Keratinocyte (primary cell): ENCODE measurements around the gene MRPL49. TPM values are rescaled to one million over a fixed set of nuclear protein-coding genes. Genes with fewer than 3 reads are reported as not detected.

Experiments used
- DNase-seq: peaks from one replicate; pipeline ENCODE4 v3.0.0-alpha.2; 2011; ENCODE audit warnings: low read depth, missing footprints, low spot score
- FAIRE-seq: peaks from 2 replicates; lab custom pipeline; 2011; peaks lifted over from hg19 to GRCh38; lab: Jason Lieb, UNC
- H2AFZ ChIP-seq: 2 replicates; pipeline ENCODE4 v1.6.0; 2012; ENCODE audit warnings: low read length, control low read depth, inconsistent platforms; ENCODE audit not compliant: control insufficient read depth
- H3K27ac ChIP-seq: 2 replicates; pipeline ENCODE4 v1.5.1; 2011; ENCODE audit warnings: low read length; ENCODE audit not compliant: control insufficient read depth, insufficient read depth
- H3K27me3 ChIP-seq: 3 replicates; pipeline ENCODE4 v1.6.0; 2011; ENCODE audit warnings: low read length; ENCODE audit not compliant: control insufficient read depth, insufficient read depth; ENCODE audit errors: extremely low read depth
- H3K36me3 ChIP-seq, 2 experiments: 2 replicates in 1 of 2; 3 replicates in 1 of 2; pipeline ENCODE4 v1.5.1; 2011; ENCODE audit warnings: low read length in 2 of 2, mild to moderate bottlenecking in 1 of 2; ENCODE audit not compliant: control insufficient read depth in 2 of 2, insufficient read depth in 2 of 2; ENCODE audit errors: extremely low read depth in 1 of 2
- H3K4me1 ChIP-seq: 3 replicates; pipeline ENCODE4 v1.5.1; 2011; ENCODE audit warnings: low read length; ENCODE audit not compliant: control insufficient read depth, insufficient read depth; ENCODE audit errors: extremely low read depth
- H3K4me2 ChIP-seq: 3 replicates; pipeline ENCODE4 v1.6.0; 2011; ENCODE audit warnings: low read depth, low read length; ENCODE audit not compliant: control insufficient read depth, insufficient read depth; ENCODE audit errors: extremely low read depth
- H3K4me3 ChIP-seq, 3 experiments: fragments of 200-600 bp in 1 of 3; sonication (generic) in 1 of 3; 2 replicates in 2 of 3; 3 replicates in 1 of 3; pipeline ENCODE4 v1.5.1; 2011 to 2016; ENCODE audit warnings: low read length in 3 of 3, mild to moderate bottlenecking in 3 of 3, control low read depth in 2 of 3, inconsistent platforms in 1 of 3, low read depth in 1 of 3, mixed read lengths in 1 of 3, mixed run types in 1 of 3, moderate library complexity in 1 of 3; ENCODE audit not compliant: control insufficient read depth in 2 of 3, insufficient read depth in 2 of 3; ENCODE audit errors: extremely low read depth in 1 of 3
- H3K79me2 ChIP-seq: 2 replicates; pipeline ENCODE4 v1.6.0; 2012; ENCODE audit warnings: low read length; ENCODE audit not compliant: control insufficient read depth, insufficient read depth
- H3K9ac ChIP-seq: 3 replicates; pipeline ENCODE4 v1.6.0; 2011; ENCODE audit warnings: low read length; ENCODE audit not compliant: control insufficient read depth, insufficient read depth; ENCODE audit errors: extremely low read depth
- H3K9me1 ChIP-seq: 3 replicates; pipeline ENCODE4 v1.6.0; 2011; ENCODE audit warnings: low read length; ENCODE audit not compliant: control insufficient read depth, insufficient read depth; ENCODE audit errors: extremely low read depth
- H3K9me3 ChIP-seq: 2 replicates; pipeline ENCODE4 v1.5.1; 2012; ENCODE audit warnings: low read depth, low read length; ENCODE audit not compliant: control insufficient read depth
- H4K20me1 ChIP-seq: 3 replicates; pipeline ENCODE4 v1.6.0; 2011; ENCODE audit warnings: low read length; ENCODE audit not compliant: control insufficient read depth, insufficient read depth; ENCODE audit errors: extremely low read depth
- EZH2 ChIP-seq: IDR thresholded peaks from one replicate; pipeline ENCODE4 v1.6.1; 2012; ENCODE audit warnings: inconsistent platforms, mild to moderate bottlenecking, low read length, moderate library complexity
- dilution Hi-C: fragments of 300-500 bp; cut with MboI; formaldehyde crosslinking; loops from one replicate; pipeline ENCODE4 v1.7.0; 2020; ENCODE audit warnings: low sequenced_read_pairs; ENCODE audit not compliant: extremely low pct_ligation_motif_present
- polyA plus RNA-seq, 5 experiments: library from polyadenylated mRNA; depleted of rRNA in 3 of 5; stranded (reverse) in 3 of 5; stranded (forward) in 1 of 5; unstranded in 1 of 5; fragments of >200 nt; gene quantifications; 1 replicate in 1 of 5; 2 replicates in 3 of 5; 3 replicates in 1 of 5; pipeline versions ENCODE4 v1.2.1 to v1.2.3, GENCODE V29; 2011 to 2012; ENCODE audit warnings: missing spikeins in 2 of 5, low read depth in 1 of 5, low replicate concordance in 1 of 5
- TF ChIP-seq, protein P1 (sequence below), 3 experiments: IDR thresholded peaks in 1 of 3; conservative IDR thresholded peaks in 1 of 3; optimal IDR thresholded peaks in 1 of 3; 2 replicates in 2 of 3; 3 replicates in 1 of 3; pipeline versions ENCODE3 to v1.5.1; 2011; ENCODE audit warnings: low read length in 3 of 3, mild to moderate bottlenecking in 3 of 3, moderate library complexity in 2 of 3, control low read depth in 1 of 3, inconsistent platforms in 1 of 3; ENCODE audit not compliant: insufficient read depth in 2 of 3; ENCODE audit errors: extremely low read depth in 1 of 3

The MRPL49 gene
- polyA plus RNA-seq, 1 donor (not counting 4 experiments of a cell fraction or from before 2014, with no cell fraction given) = 49.6 TPM

GRCh38 chr11:65121447-65121864, 665 bp upstream of the MRPL49 start:
- FAIRE-seq (no peak), DNase-seq (no peak)
- Histone ChIP-seq H3K27ac (peak overlapping the region; percentile 98), H3K79me2 (peaks cover 50% of the 10 kb centered on the region), H3K9me3 (no peaks in the 10 kb centered on the region), H3K4me1 (peaks cover 20% of the 10 kb centered on the region), H3K4me3 (peak overlapping the region; percentile 66 to 91 (median 91)), H2AFZ (peak overlapping the region; percentile 52), H4K20me1 (no peaks in the 10 kb centered on the region), H3K4me2 (peak overlapping the region; percentile 89), H3K27me3 (no peaks in the 10 kb centered on the region), H3K9ac (peak overlapping the region; percentile 99), H3K36me3 (peaks cover 17 to 30% of the 10 kb centered on the region in 2 experiments), H3K9me1 (no peaks in the 10 kb centered on the region)
- dilution Hi-C loops = no loop called here
- TF ChIP-seq, protein P1, sequence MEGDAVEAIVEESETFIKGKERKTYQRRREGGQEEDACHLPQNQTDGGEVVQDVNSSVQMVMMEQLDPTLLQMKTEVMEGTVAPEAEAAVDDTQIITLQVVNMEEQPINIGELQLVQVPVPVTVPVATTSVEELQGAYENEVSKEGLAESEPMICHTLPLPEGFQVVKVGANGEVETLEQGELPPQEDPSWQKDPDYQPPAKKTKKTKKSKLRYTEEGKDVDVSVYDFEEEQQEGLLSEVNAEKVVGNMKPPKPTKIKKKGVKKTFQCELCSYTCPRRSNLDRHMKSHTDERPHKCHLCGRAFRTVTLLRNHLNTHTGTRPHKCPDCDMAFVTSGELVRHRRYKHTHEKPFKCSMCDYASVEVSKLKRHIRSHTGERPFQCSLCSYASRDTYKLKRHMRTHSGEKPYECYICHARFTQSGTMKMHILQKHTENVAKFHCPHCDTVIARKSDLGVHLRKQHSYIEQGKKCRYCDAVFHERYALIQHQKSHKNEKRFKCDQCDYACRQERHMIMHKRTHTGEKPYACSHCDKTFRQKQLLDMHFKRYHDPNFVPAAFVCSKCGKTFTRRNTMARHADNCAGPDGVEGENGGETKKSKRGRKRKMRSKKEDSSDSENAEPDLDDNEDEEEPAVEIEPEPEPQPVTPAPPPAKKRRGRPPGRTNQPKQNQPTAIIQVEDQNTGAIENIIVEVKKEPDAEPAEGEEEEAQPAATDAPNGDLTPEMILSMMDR (optimal IDR thresholded peaks at IDR 0.05 in 1 of 3, IDR thresholded peaks at IDR 0.05 in 1 of 3, conservative IDR thresholded peaks at IDR 0.05 in 1 of 3; ENCODE audit: extremely low read depth in 1 of 3, insufficient read depth in 2 of 3, low read length in 3 of 3) = peak in 1 of 3 experiments; percentile 8
- no peak for TF ChIP-seq EZH2

GRCh38 chr11:65124480-65125196, 2.5 kb downstream of the MRPL49 start:
- no peak for TF ChIP-seq EZH2
- TF ChIP-seq, protein P1 (optimal IDR thresholded peaks at IDR 0.05 in 1 of 3, IDR thresholded peaks at IDR 0.05 in 1 of 3, conservative IDR thresholded peaks at IDR 0.05 in 1 of 3; ENCODE audit: extremely low read depth in 1 of 3, insufficient read depth in 2 of 3, low read length in 3 of 3) = no peak
- Histone ChIP-seq H3K27ac (no peak overlapping the region), H3K4me1 (peaks cover 17% of the 10 kb centered on the region), H2AFZ (no peak overlapping the region), H3K27me3 (no peaks in the 10 kb centered on the region), H3K36me3 (peaks cover 30 to 39% of the 10 kb centered on the region in 2 experiments), H3K4me3 (no peak overlapping the region), H4K20me1 (no peaks in the 10 kb centered on the region), H3K9me3 (no peaks in the 10 kb centered on the region), H3K79me2 (peaks cover 44% of the 10 kb centered on the region), H3K9ac (no peak overlapping the region), H3K9me1 (no peaks in the 10 kb centered on the region), H3K4me2 (no peak overlapping the region)
- DNase-seq = no peak
- dilution Hi-C loops = no loop called here
- no peak for FAIRE-seq
